GM08714 (cell line): ENCODE measurements around the gene TMEM121.

ENCODE experiments used
- H3K4me3 ChIP-seq: fragments of 200-500 bp; sonication (Bioruptor generic); 2 replicates; pipeline ENCODE4 v1.5.1; 2014; ENCODE audit warnings: mild to moderate bottlenecking, low read length, inconsistent platforms
- ZNF274 ChIP-seq: IDR thresholded peaks from 2 replicates; pipeline ENCODE4 v1.6.1; 2012; ENCODE audit warnings: mild to moderate bottlenecking, low read depth, low read length

The TMEM121 gene

GRCh38 chr14:105525861-105526775 is at the start of gene TMEM121:
Gene TMEM121, plus strand, starts transcription at chr14:105526583. Its CDS starts 2,252 bp downstream, at chr14:105528835.
- peak within 1 kb of the TSS; percentile 40 for H3K4me3 ChIP-seq

GRCh38 chr14:105476831-105477659 is 49.3 kb upstream of the TMEM121 start:
- no peak for TF ChIP-seq ZNF274

More at GRCh38 chr14:105525861-105526775, at the start of gene TMEM121:
- TF ChIP-seq ZNF274 = no peak

GRCh38 chr14:105477660-105478397 is 48.6 kb upstream of the TMEM121 start:
- no peak overlapping the region for H3K4me3 ChIP-seq

More at GRCh38 chr14:105476831-105477659, 49.3 kb upstream of the TMEM121 start:
- H3K4me3 ChIP-seq = no peak overlapping the region

GRCh38 chr14:105478398-105479251 is 47.8 kb upstream of the TMEM121 start:
- H3K4me3 ChIP-seq = no peak overlapping the region
- no peak for TF ChIP-seq ZNF274

More at GRCh38 chr14:105477660-105478397, 48.6 kb upstream of the TMEM121 start:
- TF ChIP-seq ZNF274 = no peak

GRCh38 chr14:105479431-105480158 is 46.8 kb upstream of the TMEM121 start:
- no peak for TF ChIP-seq ZNF274
- H3K4me3 ChIP-seq = no peak overlapping the region

- TF ChIP-seq ZNF274 = no peak
- no peak overlapping the region for H3K4me3 ChIP-seq
Observed at GRCh38 chr14:105480199-105480746, 46.1 kb upstream of the TMEM121 start.

- no peak for TF ChIP-seq ZNF274
- no peak overlapping the region; the same call in 1 of the 2 replicates for H3K4me3 ChIP-seq
Observed at GRCh38 chr14:105480807-105481801, 45.3 kb upstream of the TMEM121 start.

GRCh38 chr14:105481886-105482457 is 44.4 kb upstream of the TMEM121 start:
- no peak overlapping the region for H3K4me3 ChIP-seq
- no peak for TF ChIP-seq ZNF274

- H3K4me3 ChIP-seq = no peak overlapping the region
Observed at GRCh38 chr14:105482486-105483110, 43.8 kb upstream of the TMEM121 start.

GRCh38 chr14:105483300-105484068 is 42.9 kb upstream of the TMEM121 start:
- H3K4me3 ChIP-seq = no peak overlapping the region
- TF ChIP-seq ZNF274 = no peak

More at GRCh38 chr14:105482486-105483110, 43.8 kb upstream of the TMEM121 start:
- no peak for TF ChIP-seq ZNF274
